HepG2 (cell line): ENCODE results near the gene VEZF1. TPM values are rescaled to one million over a fixed set of nuclear protein-coding genes. Genes with fewer than 3 reads are reported as not detected.

ENCODE experiments used
- AKAP8 ChIP-seq: sonication (generic); formaldehyde crosslinking; IDR thresholded peaks from 2 replicates; pipeline ENCODE4 v1.5.1; 2020; ENCODE audit warnings: mild to moderate bottlenecking, missing genetic modification reagents
- ARHGAP35 ChIP-seq: sonication (generic); formaldehyde crosslinking; IDR thresholded peaks from 2 replicates; pipeline ENCODE4 v1.9.0; 2022; ENCODE audit warnings: mild to moderate bottlenecking, inconsistent platforms, moderate library complexity, missing genetic modification reagents, borderline replicate concordance
- ARID4A ChIP-seq: sonication (generic); formaldehyde crosslinking; IDR thresholded peaks from 2 replicates; pipeline ENCODE4 v1.5.0; 2020; ENCODE audit warnings: mild to moderate bottlenecking, missing genetic modification reagents, borderline replicate concordance
- CC2D1A ChIP-seq: sonication (generic); formaldehyde crosslinking; IDR thresholded peaks from 2 replicates; pipeline ENCODE4 v1.8.1; 2023; ENCODE audit warnings: mild to moderate bottlenecking, missing genetic modification reagents
- HMGXB3 ChIP-seq: sonication (generic); formaldehyde crosslinking; IDR thresholded peaks from 2 replicates; pipeline ENCODE4 v1.4.0; 2020; ENCODE audit warnings: missing genetic modification reagents, borderline replicate concordance
- HNRNPK ChIP-seq: fragments of 200-400 bp; formaldehyde crosslinking; IDR thresholded peaks from 2 replicates; pipeline ENCODE4 v1.6.1; 2018; ENCODE audit warnings: low read length, low read depth, moderate library complexity, mild to moderate bottlenecking; ENCODE audit not compliant: poor library complexity, severe bottlenecking
- JUND ChIP-seq: sonication (generic); formaldehyde crosslinking; IDR thresholded peaks from 2 replicates; pipeline ENCODE4 v1.8.0; 2022; ENCODE audit warnings: mild to moderate bottlenecking, missing genetic modification reagents
- MIER2 ChIP-seq: IDR thresholded peaks from 2 replicates; pipeline ENCODE4 v1.6.1; 2016; ENCODE audit warnings: missing biosample characterization, missing genetic modification reagents
- PPARG ChIP-seq: conservative IDR thresholded peaks from 2 replicates; pipeline ENCODE4 v1.6.1; 2016; ENCODE audit warnings: missing biosample characterization, missing genetic modification reagents
- RAD51 ChIP-seq: fragments of 450-650 bp; IDR thresholded peaks from 2 replicates; pipeline ENCODE4 v1.6.1; 2016; ENCODE audit warnings: borderline replicate concordance
- RBM22 ChIP-seq: fragments of 200-400 bp; formaldehyde crosslinking; optimal IDR thresholded peaks from 2 replicates; pipeline ENCODE3; 2017; ENCODE audit warnings: mild to moderate bottlenecking, low read length, moderate library complexity
- REXO4 ChIP-seq: sonication (generic); formaldehyde crosslinking; IDR thresholded peaks from 2 replicates; pipeline ENCODE4 v1.8.0; 2022; ENCODE audit warnings: missing genetic modification reagents, mild to moderate bottlenecking, borderline replicate concordance
- SATB2 ChIP-seq: sonication (generic); formaldehyde crosslinking; IDR thresholded peaks from 2 replicates; pipeline ENCODE4 v1.5.0; 2020; ENCODE audit warnings: missing genetic modification reagents
- SCMH1 ChIP-seq: sonication (generic); formaldehyde crosslinking; IDR thresholded peaks from 2 replicates; pipeline ENCODE4 v1.9.0; 2021; ENCODE audit warnings: missing genetic modification reagents, mild to moderate bottlenecking, borderline replicate concordance
- SMAD3 ChIP-seq: sonication (generic); formaldehyde crosslinking; IDR thresholded peaks from 2 replicates; pipeline ENCODE4 v1.4.0; 2020; ENCODE audit warnings: missing genetic modification reagents
- ZNF543 ChIP-seq: sonication (generic); formaldehyde crosslinking; IDR thresholded peaks from 2 replicates; pipeline ENCODE4 v1.4.0; 2020; ENCODE audit warnings: mild to moderate bottlenecking, missing genetic modification reagents
- ZUFSP ChIP-seq: sonication (generic); formaldehyde crosslinking; IDR thresholded peaks from 2 replicates; pipeline ENCODE4 v1.9.0; 2021; ENCODE audit warnings: missing genetic modification reagents, mild to moderate bottlenecking, borderline replicate concordance
- polyA plus RNA-seq, 8 experiments: library from polyadenylated mRNA; depleted of rRNA in 3 of 8; stranded (reverse) in 7 of 8; unstranded in 1 of 8; fragments of >200 nt; fragmentation: Illumina TruSeq in 4 of 8; extraction: Trizol in 4 of 8; gene quantifications; 2 replicates each; pipeline versions ENCODE4 v1.2.1 to v1.2.3, GENCODE V29; 2011 to 2016; ENCODE audit warnings: low read depth in 4 of 8, missing spikeins in 1 of 8, mixed read lengths in 1 of 8; ENCODE audit not compliant: insufficient read depth in 1 of 8
- total RNA-seq, 5 experiments: library from RNA; depleted of rRNA; stranded (reverse); fragments of >200 nt; fragmentation: Illumina TruSeq; extraction: Trizol; gene quantifications; 2 replicates each; pipeline ENCODE4 v1.2.3, GENCODE V29; 2016; ENCODE audit warnings: low read depth in 1 of 5

VEZF1 gene
- total and polyA plus RNA-seq, 2 of the 13 experiments (the other 11 are each of a cell fraction or from before 2014, with no cell fraction given): 45.9 to 49.7 TPM

- peak; percentile 78; the same call in 1 of the 2 replicates for TF ChIP-seq HMGXB3
- TF ChIP-seq MIER2: 0 out of 2 replicates have a peak, but pooled peaks have one; percentile 18
- TF ChIP-seq ZUFSP (CRISPR knock-in tag): no peak
- peak; percentile 41 for TF ChIP-seq PPARG
- 0 out of 2 replicates have a peak, but pooled peaks have one; percentile 87 for TF ChIP-seq CC2D1A (CRISPR knock-in tag)
- no peak for TF ChIP-seq SCMH1 (CRISPR knock-in tag)
- peak; percentile 95 for TF ChIP-seq ARHGAP35 (CRISPR knock-in tag)
- no peak for TF ChIP-seq HNRNPK
- peak; percentile 96 for TF ChIP-seq ARID4A
- TF ChIP-seq RAD51: no peak
- TF ChIP-seq JUND: 0 out of 2 replicates have a peak, but pooled peaks have one; percentile 70
- TF ChIP-seq REXO4: peak; percentile 18; the same call in 1 of the 2 replicates
- TF ChIP-seq ZNF543 (CRISPR knock-in tag): peak; percentile 95
- peak; percentile 30 for TF ChIP-seq AKAP8
- 0 out of 2 replicates have a peak, but pooled peaks have one; percentile 53 for TF ChIP-seq SMAD3 (CRISPR knock-in tag)
- TF ChIP-seq SATB2: peak; percentile 80; the same call in 1 of the 2 replicates
- TF ChIP-seq RBM22: peak; percentile 77
Observed at GRCh38 chr17:58006924-58007780, 19.1 kb upstream of the VEZF1 start, which contains the start of gene SRSF1 (continued).
